ENCODE measurements around the gene ADGRA3.

GRCh38 chr4:22412013-22412412 lies 103.9 kb downstream of the ADGRA3 start:
- no peak for TF ChIP-seq RORB (CRISPR knock-in tag; IDR thresholded peaks at IDR 0.05)
- TF ChIP-seq CTCF (IDR thresholded peaks at IDR 0.05), result no peak
- no peak for TF ChIP-seq HMGA2 (CRISPR knock-in tag; IDR thresholded peaks at IDR 0.05)
- no peak for TF ChIP-seq USF1 (CRISPR knock-in tag; IDR thresholded peaks at IDR 0.05)
- no peak for TF ChIP-seq PRDM15 (CRISPR knock-in tag; IDR thresholded peaks at IDR 0.05)
- no peak for TF ChIP-seq CREM (CRISPR knock-in tag; IDR thresholded peaks at IDR 0.05)
- TF ChIP-seq ELF4 (CRISPR knock-in tag; IDR thresholded peaks at IDR 0.05; ENCODE audit: low read depth), result no peak
- no peak for TF ChIP-seq E2F1 (CRISPR knock-in tag; IDR thresholded peaks at IDR 0.05)
- no peak for TF ChIP-seq ZBTB21 (CRISPR knock-in tag; IDR thresholded peaks at IDR 0.05; ENCODE audit: borderline replicate concordance)
- no peak for TF ChIP-seq TCF7 (CRISPR knock-in tag; IDR thresholded peaks at IDR 0.05; ENCODE audit: low read depth)
- no peak for TF ChIP-seq TEAD1 (CRISPR knock-in tag; IDR thresholded peaks at IDR 0.05)
